GM12801 (cell line): ENCODE results near the gene ZSCAN25.

Experiments
- TF ChIP-seq, protein P1 (sequence below): IDR thresholded peaks from one replicate; pipeline ENCODE4 v1.5.1; 2011; ENCODE audit warnings: control low read depth; ENCODE audit not compliant: insufficient read length; ENCODE audit errors: extremely low read depth

Gene ZSCAN25

DNA sequence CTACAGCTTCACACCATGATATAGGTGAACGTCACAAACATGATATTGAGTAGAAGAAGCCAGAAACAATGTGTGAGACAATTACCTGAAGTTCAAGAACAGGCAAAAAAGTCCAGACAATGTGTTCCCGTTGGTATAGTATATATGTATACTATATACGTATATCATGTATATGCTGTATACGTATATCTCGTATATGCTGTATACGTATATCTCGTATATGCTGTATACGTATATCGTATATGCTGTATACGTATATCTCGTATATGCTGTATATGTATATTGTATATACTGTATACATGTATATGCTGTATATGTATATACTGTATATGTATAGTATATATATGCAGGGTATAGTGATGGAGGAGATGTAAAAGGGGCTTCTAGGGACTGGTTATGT lies 10.8 kb downstream of the ZSCAN25 start:
- TF ChIP-seq, protein P1, sequence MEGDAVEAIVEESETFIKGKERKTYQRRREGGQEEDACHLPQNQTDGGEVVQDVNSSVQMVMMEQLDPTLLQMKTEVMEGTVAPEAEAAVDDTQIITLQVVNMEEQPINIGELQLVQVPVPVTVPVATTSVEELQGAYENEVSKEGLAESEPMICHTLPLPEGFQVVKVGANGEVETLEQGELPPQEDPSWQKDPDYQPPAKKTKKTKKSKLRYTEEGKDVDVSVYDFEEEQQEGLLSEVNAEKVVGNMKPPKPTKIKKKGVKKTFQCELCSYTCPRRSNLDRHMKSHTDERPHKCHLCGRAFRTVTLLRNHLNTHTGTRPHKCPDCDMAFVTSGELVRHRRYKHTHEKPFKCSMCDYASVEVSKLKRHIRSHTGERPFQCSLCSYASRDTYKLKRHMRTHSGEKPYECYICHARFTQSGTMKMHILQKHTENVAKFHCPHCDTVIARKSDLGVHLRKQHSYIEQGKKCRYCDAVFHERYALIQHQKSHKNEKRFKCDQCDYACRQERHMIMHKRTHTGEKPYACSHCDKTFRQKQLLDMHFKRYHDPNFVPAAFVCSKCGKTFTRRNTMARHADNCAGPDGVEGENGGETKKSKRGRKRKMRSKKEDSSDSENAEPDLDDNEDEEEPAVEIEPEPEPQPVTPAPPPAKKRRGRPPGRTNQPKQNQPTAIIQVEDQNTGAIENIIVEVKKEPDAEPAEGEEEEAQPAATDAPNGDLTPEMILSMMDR, result no peak

DNA sequence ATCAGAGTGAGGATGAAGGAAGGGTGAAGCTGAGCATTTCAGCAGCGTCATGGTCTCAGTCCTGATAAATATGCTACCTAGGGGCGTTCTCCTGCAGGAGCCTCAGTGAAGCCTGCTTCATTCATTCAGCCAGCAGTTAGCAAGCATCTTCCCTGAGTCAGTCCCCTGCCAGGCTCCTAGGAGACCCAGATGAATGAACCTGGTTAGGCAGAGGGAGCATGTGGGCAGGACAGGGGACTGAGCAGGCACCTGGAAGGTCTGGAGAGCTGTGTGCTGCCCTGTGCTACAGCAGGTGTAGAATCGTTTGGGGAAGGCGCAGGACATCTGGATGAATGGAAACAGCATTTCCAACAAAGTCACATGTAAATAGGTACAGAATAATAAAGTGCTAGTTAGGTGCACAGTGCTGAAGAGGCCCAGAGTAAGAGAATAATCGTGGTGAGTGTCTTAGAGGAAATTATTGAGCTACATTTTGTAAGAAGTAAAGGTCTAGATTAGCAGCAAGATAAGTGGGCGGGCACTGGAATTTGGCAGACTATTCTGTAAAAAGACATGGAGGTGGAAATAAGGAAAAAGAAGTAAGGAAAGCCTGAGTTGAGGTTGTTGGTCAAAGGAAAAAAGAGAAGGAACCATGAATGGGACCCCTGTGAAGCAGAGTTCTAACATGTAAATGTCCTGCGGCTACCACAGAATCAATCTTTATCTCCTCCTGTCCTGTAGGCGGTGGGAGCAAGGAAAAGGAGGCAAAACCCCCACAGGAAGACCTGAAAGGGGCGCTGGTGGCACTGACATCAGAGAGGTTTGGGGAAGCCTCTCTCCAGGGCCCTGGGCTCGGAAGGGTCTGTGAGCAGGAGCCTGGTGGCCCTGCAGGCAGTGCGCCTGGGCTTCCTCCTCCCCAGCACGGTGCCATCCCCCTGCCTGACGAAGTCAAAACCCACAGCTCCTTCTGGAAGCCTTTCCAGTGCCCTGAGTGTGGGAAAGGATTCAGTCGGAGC lies 12.0 kb downstream of the ZSCAN25 start:
- TF ChIP-seq, protein P1, result no peak

DNA sequence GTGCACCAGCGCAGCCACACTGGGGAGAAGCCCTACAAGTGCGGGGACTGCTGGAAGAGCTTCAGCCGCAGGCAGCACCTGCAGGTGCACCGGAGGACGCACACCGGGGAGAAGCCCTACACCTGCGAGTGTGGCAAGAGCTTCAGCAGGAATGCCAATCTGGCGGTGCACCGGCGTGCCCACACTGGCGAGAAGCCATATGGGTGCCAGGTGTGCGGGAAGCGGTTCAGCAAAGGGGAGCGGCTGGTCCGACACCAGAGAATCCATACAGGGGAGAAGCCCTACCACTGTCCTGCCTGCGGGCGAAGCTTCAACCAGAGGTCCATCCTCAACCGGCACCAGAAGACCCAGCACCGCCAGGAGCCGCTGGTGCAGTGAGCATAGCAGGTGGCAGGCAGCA lies 12.9 kb downstream of the ZSCAN25 start:
- TF ChIP-seq, protein P1, result no peak

DNA sequence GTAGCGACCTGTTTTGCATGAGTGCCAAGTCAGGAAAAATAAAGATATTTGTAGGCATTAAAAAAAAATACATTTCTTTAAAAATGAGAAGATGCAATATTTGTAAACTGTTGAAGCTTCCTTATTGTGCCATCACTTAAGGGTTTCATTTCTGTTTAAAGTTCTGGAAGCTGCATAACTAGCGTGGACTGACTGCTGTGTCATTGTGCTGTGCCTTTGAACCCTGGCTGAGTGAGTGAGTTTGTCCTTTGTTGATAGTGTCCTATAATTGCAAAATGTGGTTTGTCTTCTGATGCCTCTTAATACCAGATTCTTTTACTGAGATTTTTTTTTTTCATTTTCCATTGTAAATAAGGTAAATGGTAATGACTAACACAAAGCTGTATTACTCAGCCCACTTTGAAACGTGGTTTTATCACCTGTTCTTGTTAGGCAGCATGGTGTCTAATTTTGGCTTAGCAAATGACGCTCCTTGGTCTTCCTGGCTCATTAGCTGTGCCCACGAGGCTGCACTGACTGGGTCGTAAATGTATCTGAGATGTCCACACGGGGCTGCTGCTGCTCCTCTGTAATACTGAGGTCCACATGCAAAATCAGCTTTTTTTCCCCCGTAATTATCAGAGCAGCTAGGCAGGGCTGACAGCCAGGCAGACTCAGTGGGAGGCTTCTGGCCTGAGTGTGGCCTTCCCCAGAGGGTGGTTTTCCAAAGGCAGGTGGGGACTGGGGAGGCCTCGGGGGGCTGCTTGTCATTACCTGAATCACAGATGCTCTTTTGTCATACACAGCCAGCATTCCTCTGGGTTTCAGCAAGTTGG lies 14.8 kb downstream of the ZSCAN25 start:
- TF ChIP-seq, protein P1, result no peak

DNA sequence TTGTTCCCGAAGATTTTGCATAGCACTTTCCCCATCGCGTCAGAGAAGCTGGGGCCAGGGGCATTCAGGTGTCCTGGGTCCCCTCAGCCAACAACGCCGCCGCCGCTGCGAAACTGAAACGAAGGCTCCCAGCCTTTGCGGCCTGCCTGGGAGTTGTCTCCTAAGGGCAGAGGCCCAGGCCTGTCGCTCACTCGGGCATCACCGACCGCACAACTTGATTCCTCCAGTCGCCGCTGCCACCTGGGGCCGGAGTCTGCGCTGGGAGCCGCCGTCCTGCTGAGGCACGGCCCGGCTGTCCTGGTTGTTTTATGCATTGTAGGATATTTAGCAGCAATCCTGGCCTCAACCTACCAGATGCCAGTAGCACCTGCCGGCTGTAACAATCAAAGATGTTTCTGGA lies 22.0 kb downstream of the ZSCAN25 start:
- TF ChIP-seq, protein P1, result no peak

DNA sequence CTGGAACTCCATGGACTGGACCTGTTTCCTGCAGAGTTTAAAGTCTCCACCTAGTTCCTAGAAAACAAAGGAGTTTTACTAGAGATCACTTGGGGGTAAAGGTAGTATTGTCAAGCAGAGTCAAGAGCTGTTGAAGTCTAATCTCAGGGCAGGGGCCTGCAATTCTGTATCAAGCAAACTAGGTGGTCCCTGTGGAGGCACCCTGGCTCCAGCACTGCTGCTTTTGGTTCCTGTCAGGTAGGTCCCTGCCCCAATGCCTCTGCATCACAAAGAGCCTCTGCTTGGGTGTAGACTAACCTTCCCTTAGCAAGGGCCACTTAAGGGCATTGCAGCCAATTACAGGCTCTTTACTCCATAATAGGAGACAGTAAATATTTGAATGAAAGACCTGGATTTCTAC lies 22.5 kb downstream of the ZSCAN25 start:
- TF ChIP-seq, protein P1, result no peak

DNA sequence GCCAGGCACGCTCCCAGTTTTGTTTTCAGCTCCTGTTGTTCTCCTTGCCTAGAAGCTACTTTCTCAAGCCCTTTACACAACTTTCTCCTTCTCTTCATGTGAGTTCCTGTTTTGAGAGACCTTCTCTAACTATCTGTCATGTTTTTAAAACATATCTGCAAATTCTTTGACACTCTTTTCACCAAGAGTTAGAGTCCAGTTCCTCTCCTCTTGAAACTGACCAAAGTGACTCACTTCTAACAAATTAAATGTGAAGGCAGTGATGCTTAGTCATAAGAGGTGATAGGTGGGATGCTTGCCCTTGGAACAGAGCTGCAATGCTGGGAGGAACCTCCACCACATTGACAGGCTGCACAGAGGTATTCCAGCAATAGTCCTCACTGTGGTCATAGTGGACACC lies 25.3 kb downstream of the ZSCAN25 start:
- TF ChIP-seq, protein P1, result no peak
